ENCODE measurements around the gene RAI1.
A peak's percentile ranks its signal among the peaks of the same experiment; 100 is the strongest.

Gene RAI1

DNA sequence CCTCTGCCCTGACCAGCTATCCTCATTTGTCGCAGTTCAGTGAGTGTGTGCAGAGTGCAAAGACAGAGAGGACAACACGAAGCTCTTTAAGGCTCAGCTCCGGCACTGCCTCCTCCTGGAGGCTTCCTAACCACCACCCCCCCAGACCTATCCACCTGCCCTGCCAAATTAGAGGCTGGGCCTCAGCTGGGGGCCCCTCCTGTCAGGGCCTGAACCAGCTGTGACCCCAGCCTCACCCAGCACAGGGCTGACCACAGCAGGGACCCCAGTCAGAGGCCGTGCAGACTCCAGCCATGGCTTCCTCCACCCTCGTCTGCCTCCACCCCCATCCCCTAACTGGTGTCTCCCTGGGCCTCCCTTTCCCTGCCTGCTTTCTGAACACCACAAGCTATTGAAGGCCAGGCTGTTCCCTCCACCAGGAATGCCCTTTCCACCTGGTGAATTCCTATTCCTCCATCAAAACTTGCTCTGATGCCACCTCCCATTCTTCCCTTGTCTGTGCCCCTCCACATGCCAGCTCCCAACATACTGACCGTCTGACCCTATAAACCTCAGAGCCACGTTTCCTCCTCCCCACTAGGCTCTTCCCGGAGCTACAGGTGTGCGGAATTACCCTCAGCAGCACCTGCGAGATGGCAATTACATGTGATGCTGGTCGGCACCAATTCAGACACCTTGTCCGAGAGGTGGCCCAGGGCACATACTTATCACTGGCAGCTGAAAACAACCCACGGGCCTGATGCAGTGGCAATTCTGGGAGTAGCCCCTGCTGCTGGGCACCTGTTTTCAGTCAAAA lies 146.8 kb downstream of the RAI1 start:
- H3K4me3 ChIP-seq: no peak overlapping the region
- peaks cover 10% of the 10 kb centered on the region; the same call in 1 of the 2 replicates for H3K36me3 ChIP-seq (ENCODE audit: insufficient read depth, low read length)
- no peaks in the 10 kb centered on the region for H3K9me3 ChIP-seq (ENCODE audit: low read depth, low read length)
- no peak overlapping the region for H3K27ac ChIP-seq
- no peak overlapping the region for H3K9ac ChIP-seq (ENCODE audit: insufficient read length)
- no peak for TF ChIP-seq EZH2 (IDR thresholded peaks at IDR 0.05)
- no peak for TF ChIP-seq FOXP2 (optimal IDR thresholded peaks at IDR 0.05; ENCODE audit: control extremely low read depth, extremely low read length, insufficient read depth)
- TF ChIP-seq POLR2AphosphoS5 (IDR thresholded peaks at IDR 0.05; ENCODE audit: borderline replicate concordance, low read depth, low read length): no peak
- DNase-seq (ENCODE audit: low read depth, low spot score): no peak

DNA sequence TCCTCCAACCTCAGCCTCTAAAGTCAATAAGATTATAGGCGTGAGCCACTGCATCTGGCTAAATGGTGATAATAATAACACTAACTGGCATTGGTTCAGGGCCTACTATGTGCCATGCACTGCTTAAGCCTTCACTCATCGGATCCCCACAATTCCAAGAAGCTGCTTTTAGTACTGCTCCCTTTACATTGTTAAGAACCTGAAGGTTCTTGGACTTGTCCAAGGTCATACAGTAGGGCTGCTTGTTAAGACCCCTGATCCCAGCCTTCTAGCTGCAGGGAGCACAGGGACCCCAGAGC lies 149.0 kb downstream of the RAI1 start:
- Histone ChIP-seq H3K36me3 (ENCODE audit: insufficient read depth, low read length) (peaks cover 13% of the 10 kb centered on the region; the same call in 1 of the 2 replicates), H3K27ac (0 out of 2 replicates have a peak overlapping the region, but pooled peaks have one; percentile 25), H3K9me3 (ENCODE audit: low read depth, low read length) (no peaks in the 10 kb centered on the region), H3K9ac (ENCODE audit: insufficient read length) (no peak overlapping the region), H3K4me3 (no peak overlapping the region)
- TF ChIP-seq FOXP2 (optimal IDR thresholded peaks at IDR 0.05; ENCODE audit: control extremely low read depth, extremely low read length, insufficient read depth): no peak
- no peak for TF ChIP-seq EZH2 (IDR thresholded peaks at IDR 0.05)
- no peak for TF ChIP-seq POLR2AphosphoS5 (IDR thresholded peaks at IDR 0.05; ENCODE audit: borderline replicate concordance, low read depth, low read length)
- DNase-seq (ENCODE audit: low read depth, low spot score): no peak

DNA sequence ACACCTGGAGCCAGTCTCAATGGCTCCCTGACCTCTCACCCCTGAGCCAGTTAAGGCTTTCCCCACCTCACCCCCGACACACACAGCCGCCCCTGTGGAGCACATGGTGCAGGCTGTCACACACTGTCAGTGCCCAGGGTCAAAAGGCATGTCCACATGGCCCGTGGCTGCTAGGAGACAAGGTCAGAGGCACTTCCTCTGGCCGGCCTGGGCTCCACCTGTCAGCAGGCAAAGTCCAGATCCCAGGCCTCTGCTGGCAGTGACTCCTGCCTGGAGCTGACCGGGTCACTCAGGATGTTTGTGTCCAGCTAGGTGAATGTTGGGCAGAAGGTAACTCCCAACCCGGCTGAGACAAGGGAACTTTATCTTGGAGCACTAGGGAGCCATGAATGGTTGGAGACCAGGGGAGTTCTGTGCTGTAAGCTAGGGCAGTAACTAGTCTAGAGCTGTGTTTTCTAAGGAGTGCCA lies 149.5 kb downstream of the RAI1 start:
- H3K4me3 ChIP-seq: no peak overlapping the region
- H3K27ac ChIP-seq: no peak overlapping the region

GRCh38 chr17:17831208-17832031 lies 150.2 kb downstream of the RAI1 start:
- TF ChIP-seq EZH2 (IDR thresholded peaks at IDR 0.05) (no peak), POLR2AphosphoS5 (IDR thresholded peaks at IDR 0.05; ENCODE audit: borderline replicate concordance, low read depth, low read length) (no peak), FOXP2 (optimal IDR thresholded peaks at IDR 0.05; ENCODE audit: control extremely low read depth, extremely low read length, insufficient read depth) (no peak)
- peaks cover 16% of the 10 kb centered on the region; the same call in 1 of the 2 replicates for H3K36me3 ChIP-seq (ENCODE audit: insufficient read depth, low read length)
- no peak overlapping the region for H3K27ac ChIP-seq
- no peak overlapping the region for H3K4me3 ChIP-seq
- no peaks in the 10 kb centered on the region for H3K9me3 ChIP-seq (ENCODE audit: low read depth, low read length)
- DNase-seq (ENCODE audit: low read depth, low spot score): no peak
- no peak overlapping the region for H3K9ac ChIP-seq (ENCODE audit: insufficient read length)

More for the DNA sequence above, 149.5 kb downstream of the RAI1 start:
- DNase-seq (ENCODE audit: low read depth, low spot score): no peak
- no peak overlapping the region for H3K9ac ChIP-seq (ENCODE audit: insufficient read length)
- peaks cover 16% of the 10 kb centered on the region; the same call in 1 of the 2 replicates for H3K36me3 ChIP-seq (ENCODE audit: insufficient read depth, low read length)
- TF ChIP-seq POLR2AphosphoS5 (IDR thresholded peaks at IDR 0.05; ENCODE audit: borderline replicate concordance, low read depth, low read length): no peak
- TF ChIP-seq FOXP2 (optimal IDR thresholded peaks at IDR 0.05; ENCODE audit: control extremely low read depth, extremely low read length, insufficient read depth): no peak
- no peak for TF ChIP-seq EZH2 (IDR thresholded peaks at IDR 0.05)
- no peaks in the 10 kb centered on the region for H3K9me3 ChIP-seq (ENCODE audit: low read depth, low read length)

DNA sequence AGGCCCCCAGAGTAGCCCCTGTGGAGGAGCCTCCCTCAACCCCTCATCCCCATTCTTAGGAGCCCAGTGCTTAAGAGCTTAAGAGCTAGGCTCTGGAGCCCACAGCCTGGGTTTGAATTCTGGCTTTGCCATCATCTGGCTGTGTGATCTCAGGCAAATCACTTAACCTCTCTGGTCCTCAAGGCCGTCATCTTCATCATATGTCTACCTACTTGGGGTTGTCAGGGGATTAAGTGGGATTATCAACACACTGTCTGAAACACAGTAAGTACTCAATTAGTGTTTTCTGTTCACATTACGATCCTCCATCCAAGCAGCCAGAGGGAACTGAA lies 150.7 kb downstream of the RAI1 start:
- no peaks in the 10 kb centered on the region for H3K9me3 ChIP-seq (ENCODE audit: low read depth, low read length)
- H3K27ac ChIP-seq: no peak overlapping the region
- no peak overlapping the region for H3K4me3 ChIP-seq
- DNase-seq (ENCODE audit: low read depth, low spot score): no peak
- no peak overlapping the region for H3K9ac ChIP-seq (ENCODE audit: insufficient read length)
- H3K36me3 ChIP-seq (ENCODE audit: insufficient read depth, low read length): peaks cover 16% of the 10 kb centered on the region; the same call in 1 of the 2 replicates
- TF ChIP-seq EZH2 (IDR thresholded peaks at IDR 0.05) (no peak), POLR2AphosphoS5 (IDR thresholded peaks at IDR 0.05; ENCODE audit: borderline replicate concordance, low read depth, low read length) (no peak), FOXP2 (optimal IDR thresholded peaks at IDR 0.05; ENCODE audit: control extremely low read depth, extremely low read length, insufficient read depth) (no peak)

DNA sequence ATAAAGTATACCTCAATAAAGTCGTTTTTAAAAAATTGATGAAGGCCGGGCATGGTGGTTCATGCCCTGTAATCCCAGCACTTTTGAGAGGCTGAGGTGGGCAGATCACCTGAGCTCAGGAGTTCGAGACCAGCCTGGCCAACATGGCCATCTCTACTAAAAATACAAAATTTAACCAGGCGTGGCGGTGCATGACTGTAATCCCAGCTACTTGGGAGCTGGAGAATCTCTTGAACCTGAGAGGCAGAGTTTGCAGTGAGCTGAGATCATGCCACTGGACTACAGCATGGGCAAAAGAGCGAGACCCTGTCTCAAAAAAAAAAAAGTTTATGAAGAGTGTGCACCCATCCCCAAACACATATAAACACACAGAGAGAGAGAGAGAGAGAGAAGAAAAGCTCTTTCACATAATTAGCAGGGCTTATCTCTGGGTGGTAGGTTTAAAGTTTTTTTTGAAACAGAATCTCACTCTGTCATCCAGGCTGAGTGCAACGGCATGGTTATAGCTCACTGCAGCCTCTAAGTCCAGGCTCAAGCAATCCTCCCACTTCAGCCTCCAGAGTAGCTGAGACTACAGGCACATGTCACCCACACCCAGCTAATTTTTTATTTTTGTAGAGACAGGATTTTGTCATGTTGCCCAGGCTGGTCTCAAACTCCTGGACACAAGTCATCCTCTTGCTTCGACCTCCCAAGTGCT lies 152.6 kb downstream of the RAI1 start:
- Histone ChIP-seq H3K36me3 (ENCODE audit: insufficient read depth, low read length) (peaks cover 16% of the 10 kb centered on the region; the same call in 1 of the 2 replicates), H3K27ac (peak overlapping the region; percentile 64; the same call in 1 of the 2 replicates), H3K9me3 (ENCODE audit: low read depth, low read length) (no peaks in the 10 kb centered on the region), H3K4me3 (no peak overlapping the region), H3K9ac (ENCODE audit: insufficient read length) (no peak overlapping the region)
- no peak for DNase-seq (ENCODE audit: low read depth, low spot score)
- TF ChIP-seq EZH2 (IDR thresholded peaks at IDR 0.05): no peak
- TF ChIP-seq POLR2AphosphoS5 (IDR thresholded peaks at IDR 0.05; ENCODE audit: borderline replicate concordance, low read depth, low read length): no peak
- TF ChIP-seq FOXP2 (optimal IDR thresholded peaks at IDR 0.05; ENCODE audit: control extremely low read depth, extremely low read length, insufficient read depth): no peak

GRCh38 chr17:17834974-17835373 lies 153.7 kb downstream of the RAI1 start:
- TF ChIP-seq EZH2 (IDR thresholded peaks at IDR 0.05): no peak
- TF ChIP-seq FOXP2 (optimal IDR thresholded peaks at IDR 0.05; ENCODE audit: control extremely low read depth, extremely low read length, insufficient read depth): no peak
- no peak for TF ChIP-seq POLR2AphosphoS5 (IDR thresholded peaks at IDR 0.05; ENCODE audit: borderline replicate concordance, low read depth, low read length)
- Histone ChIP-seq H3K9me3 (ENCODE audit: low read depth, low read length) (no peaks in the 10 kb centered on the region), H3K9ac (ENCODE audit: insufficient read length) (no peak overlapping the region), H3K36me3 (ENCODE audit: insufficient read depth, low read length) (peaks cover 16% of the 10 kb centered on the region; the same call in 1 of the 2 replicates), H3K4me3 (peak overlapping the region; percentile 92), H3K27ac (no peak overlapping the region)
- DNase-seq (ENCODE audit: low read depth, low spot score): no peak
